Activated T-helper 1 cell treated with anti-CD3 and anti-CD28 coated beads, Interleukin-2, amount 50 U/mL, for 16 hours (primary cell): ENCODE measurements around the gene POLR3GL.

Experiments
- DNase-seq, 2 donors: peaks; one replicate each; pipeline ENCODE4 v3.0.0-alpha.2; 2020; ENCODE audit warnings: low read depth in 1 of 2, low spot score in 1 of 2

POLR3GL gene

DNA sequence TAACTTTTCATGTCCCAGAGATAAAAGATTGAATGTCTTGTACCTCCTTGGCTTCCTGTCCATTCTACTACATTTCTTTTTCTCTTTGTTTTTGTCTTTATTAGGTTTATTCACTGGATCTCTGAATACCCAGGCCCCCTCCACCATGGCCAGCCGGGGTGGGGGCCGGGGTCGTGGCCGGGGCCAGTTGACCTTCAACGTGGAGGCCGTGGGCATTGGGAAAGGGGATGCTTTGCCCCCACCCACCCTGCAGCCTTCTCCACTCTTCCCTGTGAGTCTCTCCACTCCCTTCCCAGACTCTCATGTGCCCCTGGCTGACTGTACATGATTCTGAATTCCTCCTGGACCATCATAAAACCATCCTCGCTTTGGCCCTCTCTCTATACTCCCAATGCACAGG, 10.2 kb downstream of the POLR3GL start:
- no peak for DNase-seq

DNA sequence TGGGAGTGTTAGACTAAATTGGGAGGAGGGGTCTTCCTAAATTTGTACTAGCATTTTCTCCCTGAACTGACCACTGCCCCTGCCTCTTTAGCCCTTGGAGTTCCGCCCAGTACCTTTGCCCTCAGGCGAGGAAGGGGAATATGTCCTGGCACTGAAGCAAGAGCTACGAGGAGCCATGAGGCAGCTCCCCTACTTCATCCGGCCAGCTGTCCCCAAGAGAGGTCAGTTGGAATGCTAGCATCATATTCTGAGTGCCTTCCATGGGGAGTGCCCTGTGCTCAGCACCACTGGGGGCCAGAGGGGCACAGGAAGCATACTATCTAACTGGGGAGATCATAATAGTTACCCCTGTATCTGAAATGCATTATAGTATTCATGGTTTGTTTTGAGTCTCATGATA, 10.7 kb downstream of the POLR3GL start:
- no peak for DNase-seq

DNA sequence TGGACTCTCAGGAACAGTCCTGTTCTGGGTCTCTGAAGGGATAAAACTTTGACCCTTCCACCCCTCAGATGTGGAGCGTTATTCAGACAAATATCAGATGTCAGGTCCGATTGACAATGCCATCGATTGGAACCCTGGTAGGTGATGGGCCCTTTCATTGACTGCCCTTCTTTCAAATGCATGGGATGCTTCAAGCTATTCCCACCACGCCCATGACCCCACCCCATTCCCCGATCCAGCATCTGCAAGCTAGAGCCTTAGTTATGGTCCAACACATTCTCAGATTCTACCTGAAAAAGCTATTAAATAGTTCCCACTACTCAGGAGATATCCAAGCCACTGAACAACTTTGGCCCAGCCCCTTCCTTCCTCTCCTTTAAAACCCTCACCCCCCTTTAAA, 12.5 kb downstream of the POLR3GL start:
- DNase-seq = no peak

DNA sequence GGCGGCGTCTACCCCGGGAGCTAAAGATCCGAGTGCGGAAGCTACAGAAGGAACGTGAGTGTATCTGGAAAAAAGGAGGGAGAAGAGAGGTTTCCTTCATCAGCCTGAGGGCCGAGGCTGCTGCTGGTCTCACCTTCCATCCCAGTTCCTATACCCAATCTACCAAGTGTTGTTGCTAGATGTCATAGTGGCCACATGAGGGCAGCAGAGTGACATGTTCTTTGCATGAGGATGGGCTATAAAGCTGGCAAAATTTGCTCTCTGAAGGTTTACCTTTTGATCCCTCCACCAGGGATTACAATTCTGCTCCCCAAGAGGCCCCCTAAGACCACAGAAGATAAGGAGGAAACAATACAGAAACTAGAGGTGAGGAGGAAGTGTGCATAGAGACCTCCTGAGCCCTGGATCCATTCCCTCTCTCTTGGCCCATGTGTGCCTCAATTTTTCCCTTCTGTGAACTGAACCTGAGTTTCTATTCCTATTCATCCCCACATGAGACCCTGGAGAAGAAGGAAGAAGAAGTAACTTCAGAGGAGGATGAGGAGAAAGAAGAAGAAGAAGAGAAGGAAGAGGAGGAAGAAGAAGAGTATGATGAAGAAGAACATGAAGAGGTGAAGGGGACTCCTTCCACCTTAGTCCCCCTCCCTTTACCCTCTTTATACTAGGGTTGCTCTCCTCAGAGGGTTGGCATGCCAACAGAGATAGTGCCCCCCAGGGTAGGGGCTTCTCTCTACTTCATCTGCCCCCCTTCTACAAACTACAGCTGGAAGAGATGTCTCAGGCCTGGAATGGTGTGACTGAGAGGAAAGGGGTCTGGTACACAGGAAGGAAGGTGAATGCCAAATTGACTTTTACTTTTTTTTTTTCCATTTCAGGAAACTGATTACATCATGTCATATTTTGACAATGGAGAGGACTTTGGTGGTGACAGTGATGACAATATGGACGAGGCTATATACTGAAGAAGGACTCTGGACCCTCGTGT, 13.3 kb downstream of the POLR3GL start:
- peak; percentile 37 to 49 for DNase-seq

DNA sequence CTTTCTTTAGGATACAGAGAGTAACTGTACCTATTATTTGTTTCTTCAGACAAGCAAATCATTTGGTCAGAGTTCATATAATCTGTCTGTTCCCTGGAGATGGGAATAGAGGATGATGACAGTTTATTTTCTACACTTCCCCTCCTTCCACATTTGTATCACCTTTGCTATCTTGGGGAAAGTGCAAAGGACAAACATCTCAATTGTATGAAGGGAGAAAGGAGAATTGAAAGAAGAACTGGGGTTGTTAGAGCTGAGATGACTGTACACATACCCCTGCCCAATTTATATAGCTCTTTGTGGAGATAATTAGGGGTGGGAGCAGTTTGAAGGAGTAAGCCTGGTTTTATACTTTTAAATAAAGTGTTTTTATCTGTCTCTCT, 14.0 kb downstream of the POLR3GL start:
- no peak for DNase-seq

DNA sequence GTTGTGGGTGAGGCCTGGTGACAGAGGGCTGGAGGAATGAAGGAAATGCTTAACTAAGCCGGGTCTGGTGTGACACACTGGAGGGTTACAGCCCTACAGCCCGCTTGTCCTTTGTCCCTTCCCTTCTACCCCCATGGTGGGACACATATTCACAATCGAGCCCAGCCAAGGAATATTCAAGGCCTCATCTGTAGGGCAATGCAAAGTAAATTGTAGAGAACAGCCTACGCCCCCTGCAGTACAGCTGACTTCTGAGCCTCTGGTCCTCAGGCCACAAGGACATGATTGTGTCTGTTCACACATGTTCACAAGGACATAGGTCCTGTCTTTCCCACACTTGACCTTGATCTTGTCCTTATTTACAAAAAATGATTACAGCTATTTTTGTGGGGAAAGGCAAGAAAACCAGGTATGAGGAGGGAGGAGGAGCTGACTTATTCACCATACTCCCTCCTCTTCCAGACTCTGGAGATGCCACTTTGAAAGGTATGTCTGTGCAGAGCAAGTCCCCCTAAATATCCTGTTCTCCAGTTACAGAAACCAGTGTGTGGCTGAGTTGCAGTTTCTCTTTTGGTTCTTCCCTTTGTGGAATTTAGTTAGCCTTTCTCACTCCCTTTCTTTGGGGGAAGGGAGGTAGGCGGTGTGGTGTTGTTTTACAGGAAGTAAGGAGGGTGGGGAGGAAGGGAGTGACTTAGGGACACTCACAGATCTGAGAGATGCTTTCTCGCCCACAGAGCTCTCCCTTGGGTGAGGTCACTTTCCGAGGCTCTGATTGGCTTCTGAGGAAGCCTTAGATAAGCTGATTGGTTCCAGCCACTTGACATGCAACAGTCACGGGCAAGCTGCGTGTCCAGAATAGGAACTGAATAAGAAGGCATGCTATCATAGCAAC, 14.6 kb downstream of the POLR3GL start:
- peak; percentile 28 to 65 for DNase-seq

DNA sequence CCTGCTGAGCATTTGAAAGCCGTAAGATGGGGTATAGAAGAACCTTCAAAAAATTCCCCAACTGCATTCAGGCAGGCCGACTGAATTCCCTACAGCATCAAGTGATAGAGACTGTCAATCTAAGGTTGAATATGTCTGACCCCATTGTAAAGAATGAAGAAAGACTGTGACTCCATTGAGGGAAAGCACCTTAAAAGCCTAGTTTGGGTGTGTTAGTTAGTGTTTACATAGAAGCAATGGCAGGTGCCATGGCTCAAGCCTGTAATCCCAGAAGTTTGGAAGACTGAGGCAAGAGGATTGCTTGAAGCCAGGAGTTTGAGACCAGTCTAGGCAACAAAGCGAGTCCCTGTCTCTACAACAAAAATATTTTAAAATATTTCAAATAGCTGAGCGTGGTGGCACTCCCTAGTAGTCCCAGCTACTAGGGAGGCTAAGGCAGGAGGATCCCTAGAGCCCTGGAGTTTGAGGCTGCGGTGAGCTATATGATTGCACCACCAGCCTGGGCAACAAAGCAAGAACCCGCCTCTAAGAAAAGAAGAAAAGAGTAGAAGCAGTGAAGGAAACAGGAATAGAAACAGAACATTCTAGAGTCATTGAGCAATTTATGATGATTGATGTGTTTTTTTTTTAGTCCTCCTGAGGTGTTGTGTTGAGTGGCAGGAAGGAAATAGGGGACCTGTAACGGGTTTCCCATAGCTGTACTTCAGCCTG, 15.4 kb downstream of the POLR3GL start:
- DNase-seq = no peak

DNA sequence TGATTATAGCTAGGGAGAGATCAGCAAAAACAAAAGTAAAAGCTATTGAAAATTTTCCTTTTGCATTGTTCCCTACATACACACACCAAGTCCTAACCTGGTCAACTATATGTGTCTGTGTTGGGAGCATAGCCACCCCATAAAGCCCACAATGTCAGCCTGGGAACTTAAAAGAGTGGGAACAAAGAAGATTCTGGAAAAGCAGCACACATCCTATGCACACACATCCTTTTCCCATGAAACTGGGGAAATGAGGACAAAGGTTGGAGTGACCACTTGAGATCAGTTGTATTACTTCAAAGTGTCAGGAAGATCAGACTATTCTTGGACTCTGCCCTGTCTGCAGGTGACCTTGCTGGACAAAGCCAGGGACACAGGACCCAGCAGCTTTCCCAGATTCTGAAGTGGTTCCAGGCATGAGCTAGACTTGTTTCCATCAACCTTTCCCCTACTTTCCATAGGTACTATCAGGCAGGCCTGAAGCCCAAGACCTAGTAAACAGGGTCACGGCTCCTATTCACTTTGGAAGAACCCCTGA, 16.0 kb downstream of the POLR3GL start:
- DNase-seq = no peak

DNA sequence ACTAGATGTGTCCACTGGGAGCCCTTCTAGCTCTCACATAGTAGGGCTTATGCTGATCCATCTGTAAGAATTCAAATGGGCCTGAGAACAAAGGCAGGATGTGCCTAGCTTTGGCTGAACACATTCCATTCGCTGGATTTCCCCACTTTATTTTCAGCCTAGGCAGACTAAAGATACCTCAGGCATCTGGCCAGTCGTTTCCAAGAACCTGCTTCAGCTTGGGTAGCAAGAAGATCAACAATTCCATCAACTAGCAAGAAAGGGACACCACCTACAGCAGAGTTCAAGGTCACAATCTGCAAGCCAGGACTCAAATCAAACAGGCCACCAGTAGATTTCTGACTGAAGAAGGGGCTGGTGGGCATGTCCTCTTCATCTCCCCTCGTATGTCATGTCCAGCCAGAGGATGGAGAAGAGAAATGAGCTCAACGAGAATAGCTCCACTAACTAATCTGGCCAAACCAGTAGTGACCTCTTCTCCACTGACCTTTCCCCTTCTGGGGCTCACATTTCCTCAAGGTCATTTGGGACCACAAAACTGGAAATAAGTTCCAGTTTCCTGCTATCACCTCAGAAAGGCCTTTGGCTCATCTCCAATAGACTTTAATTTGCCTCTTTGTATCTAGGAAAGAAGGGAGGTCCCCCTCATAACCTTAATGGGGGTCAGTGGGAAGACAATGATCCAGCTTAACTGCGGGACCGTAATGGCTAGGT, 17.7 kb downstream of the POLR3GL start:
- no peak for DNase-seq

DNA sequence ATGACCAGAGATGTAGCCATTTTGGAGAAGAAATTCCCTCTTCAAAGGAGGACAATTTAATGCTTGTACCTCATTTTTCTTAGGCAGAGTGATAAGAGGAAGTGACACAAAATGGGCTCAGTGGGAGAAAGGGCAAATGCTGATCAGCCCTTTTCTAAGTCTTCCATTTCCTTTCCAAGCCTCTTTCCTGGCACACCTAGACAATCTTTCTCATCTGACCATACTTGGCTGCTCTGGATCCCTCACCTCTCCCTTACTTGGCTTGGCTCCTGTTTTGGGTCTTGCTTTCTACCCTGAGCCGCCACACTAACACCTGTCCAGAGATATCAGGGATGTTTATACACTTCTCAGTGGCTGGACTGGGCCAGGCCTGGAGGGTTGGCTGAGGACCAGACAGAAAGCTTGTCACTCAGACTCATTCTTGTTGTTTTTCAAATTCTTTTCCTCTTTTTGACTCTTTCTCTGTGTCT, 18.8 kb downstream of the POLR3GL start:
- no peak for DNase-seq

DNA sequence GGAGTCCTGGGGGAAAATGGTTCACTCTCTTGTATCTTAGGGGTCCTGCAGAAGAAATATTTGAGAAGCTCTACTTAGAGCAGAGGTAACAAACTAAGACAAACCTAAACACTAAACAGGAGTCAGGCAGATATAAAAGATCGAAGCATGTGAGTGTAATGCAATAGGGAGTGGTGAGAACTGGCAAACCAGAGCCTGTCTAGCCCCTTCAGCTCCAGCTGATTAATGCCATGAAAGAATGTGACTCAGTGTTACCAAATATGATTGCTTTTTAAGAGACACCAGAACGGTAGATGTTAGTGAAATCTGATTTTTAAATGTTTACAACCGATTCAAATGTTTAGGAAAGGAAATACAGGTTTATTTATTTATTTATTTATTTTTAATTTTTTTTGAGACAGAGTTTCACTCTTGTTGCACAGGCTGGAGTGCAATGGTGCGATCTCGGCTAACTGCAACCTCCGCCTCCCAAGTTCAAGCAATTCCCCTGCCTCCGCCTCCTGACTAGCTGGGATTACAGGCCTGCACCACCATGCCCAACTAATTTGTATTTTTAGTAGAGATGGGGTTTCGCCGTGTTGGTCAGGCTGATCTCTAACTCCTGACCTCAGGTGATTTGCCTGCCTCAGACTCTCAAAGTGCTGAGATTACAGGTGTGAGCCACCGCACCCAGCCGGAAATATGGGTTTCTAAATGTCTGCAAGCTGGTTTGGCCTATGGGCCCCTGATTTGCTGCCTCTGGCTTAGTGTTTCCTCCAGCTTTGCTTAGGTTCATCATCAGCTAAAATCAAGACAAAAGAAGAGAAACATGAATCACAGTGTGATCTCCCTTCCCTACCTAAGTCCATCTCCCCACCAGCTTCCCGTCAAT, 19.7 kb downstream of the POLR3GL start:
- no peak for DNase-seq

DNA sequence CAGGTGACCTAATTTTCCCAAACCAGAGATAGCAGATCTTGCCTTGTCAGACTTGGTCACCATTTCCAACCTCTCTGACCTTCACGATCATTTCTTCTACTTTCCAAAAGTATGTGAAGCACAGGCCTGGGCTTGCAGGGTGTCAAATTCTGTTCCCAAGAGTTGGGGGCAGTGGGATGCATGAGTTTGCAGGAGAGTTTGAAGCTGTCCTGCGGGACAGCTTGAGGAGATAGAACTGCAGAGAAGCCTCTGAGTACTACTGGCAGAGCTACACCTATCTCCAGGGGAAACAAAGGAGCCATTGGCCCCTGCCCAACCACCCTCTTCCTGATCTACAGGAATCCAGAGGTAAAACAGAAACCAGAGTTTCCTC, 20.6 kb downstream of the POLR3GL start:
- no peak for DNase-seq

DNA sequence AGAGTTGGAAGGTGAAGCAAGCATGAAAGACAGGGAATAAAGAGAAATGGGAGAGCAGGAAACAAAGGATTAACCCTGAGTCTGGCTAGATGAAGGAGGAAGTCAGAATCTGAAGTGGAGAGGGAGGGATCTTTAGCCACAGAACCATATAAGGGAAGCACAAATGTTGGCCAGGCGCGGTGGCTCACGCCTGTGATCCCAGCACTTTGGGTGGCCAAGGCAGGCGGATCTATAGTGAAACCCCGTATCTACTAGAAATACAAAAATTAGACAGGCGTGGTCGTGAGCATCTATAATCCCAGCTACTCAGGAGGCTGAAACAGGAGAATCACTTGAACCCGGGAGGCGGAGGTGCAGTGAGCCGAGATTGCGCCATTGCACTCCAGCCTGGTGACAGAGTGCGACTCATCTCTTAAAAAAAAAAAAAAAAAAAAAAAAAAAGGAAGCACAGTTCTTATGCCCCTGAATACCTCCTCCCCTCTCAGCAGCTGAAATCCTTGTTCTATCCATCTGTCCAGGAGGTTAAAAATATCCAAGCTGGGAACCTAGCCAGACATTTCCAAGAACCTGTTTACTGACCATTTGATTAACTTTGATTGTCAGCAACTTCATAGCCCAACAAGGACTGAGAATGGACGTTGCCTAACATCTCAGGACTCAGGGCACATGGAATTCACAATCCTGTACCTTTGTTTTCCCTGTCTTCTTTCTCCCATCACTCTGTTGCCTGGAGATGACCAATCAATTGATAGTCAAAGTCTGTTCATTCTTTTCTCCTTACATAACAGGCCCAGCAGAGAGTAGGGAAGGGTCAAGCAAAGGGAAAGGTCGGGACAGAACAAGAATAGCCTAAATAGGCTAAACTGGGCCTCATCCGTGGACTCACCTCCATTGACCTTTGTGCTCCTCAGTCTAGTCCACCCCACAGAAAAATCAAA, 21.3 kb downstream of the POLR3GL start:
- no peak for DNase-seq

DNA sequence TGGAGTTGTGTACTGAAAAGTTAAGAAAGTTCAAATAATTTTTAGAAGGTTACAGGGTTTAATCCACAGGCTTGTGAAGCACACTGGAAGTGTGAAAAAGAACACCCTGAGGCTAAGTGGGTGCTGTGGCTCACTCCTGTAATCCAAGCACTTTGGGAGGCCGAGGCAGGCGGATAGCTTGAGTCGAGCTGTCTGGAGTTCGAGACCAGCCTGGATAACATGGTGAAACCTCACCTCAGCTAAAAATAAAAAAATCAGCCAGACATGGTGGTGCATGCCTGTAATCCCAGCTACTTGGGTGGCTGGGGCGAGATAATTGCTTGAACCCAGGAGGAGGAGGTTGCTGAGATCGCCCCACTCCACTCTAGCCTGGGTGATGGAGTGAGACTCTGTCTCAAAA, 22.1 kb downstream of the POLR3GL start:
- DNase-seq = no peak

DNA sequence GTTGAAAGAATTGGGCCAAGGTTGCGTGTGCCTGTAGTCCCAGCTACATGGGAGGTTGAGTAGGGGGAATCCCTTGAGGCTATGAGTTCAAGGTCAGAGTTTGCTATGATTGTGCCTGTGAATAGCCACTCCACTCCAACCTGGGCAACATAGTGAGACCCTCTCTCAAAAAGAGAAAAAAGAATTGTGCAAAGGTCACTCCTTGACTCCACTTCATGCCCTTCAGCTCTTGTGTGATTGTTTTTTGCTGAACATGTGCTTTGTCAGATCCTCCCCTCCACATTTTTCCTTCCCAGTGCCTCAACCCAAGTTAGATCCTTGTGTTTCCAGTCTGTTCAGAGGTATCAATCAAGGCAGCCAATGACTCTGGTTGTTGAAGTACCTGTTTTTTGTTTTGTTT, 23.4 kb downstream of the POLR3GL start:
- no peak for DNase-seq

DNA sequence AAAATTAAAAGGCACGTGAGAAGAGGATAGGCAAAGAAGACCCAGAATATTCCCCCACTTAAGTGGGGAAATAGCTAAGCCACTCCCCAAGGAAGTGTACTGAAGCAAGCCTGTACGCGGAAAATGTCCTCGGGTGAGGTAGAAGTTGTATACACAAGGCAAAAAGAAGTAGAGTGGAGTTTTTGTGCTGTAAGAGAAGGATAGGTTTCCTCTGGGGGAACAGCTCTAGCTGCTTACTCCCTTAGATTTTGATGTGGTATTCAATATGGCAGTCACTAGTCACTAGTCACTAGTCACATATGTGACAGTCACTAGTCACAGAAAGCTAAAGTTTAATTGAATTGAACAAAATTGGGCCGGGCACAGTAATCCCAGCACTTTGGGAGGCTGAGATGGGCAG, 24.3 kb downstream of the POLR3GL start:
- no peak for DNase-seq

DNA sequence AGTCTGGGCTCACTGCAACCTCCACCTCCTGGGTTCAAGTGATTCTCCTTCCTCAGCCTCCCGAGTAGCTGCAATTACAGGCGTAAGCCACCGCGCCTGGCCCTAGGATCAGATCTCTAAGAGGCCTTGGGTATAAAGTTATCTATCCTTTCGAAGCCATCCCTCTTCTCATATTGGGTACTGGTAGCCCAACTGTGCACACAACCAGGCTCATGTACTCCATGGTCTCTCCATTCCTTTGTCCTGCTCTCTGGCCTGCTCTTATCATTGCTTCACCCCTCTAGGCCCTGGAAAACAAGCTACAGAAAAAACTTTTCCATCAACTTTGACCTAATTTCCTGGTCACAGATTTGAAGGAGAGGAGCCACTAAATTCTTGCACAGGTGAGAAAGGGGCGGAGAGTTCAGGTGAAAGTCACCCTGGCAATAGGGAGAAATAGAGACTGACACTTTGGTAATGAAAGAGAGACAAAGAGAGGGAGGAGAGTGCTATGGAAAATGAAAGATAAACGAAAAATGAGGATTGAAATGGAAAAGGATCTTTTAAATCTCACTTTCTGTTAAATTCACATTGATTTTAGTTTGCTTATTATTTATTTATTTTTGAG, 25.9 kb downstream of the POLR3GL start:
- no peak for DNase-seq
